Natural killer cell (primary cell): ENCODE measurements around the gene MYH10. TPM values are rescaled to one million over a fixed set of nuclear protein-coding genes. Genes with fewer than 3 reads are reported as not detected.

Source experiments
- ATAC-seq, 3 donors: fragments of 150-1000 bp in 2 of 3; fragments of 200-7000 bp in 1 of 3; cut with Tn5 transposase; 1 replicate in 1 of 3; 2 replicates in 2 of 3; pipeline ENCODE4 v1.10.0; 2021; ENCODE audit warnings: mild to moderate bottlenecking in 2 of 3, moderate library complexity in 2 of 3
- DNase-seq, 2 donors: peaks; one replicate each; pipeline versions ENCODE4 v3.0.0 to v3.0.0-alpha.2; 2013 to 2021; ENCODE audit warnings: mixed read lengths in 1 of 2
- H3K27ac ChIP-seq: one replicate; pipeline ENCODE4 v1.5.1; 2013; ENCODE audit warnings: mild to moderate bottlenecking, low read length
- H3K27me3 ChIP-seq: one replicate; pipeline ENCODE4 v1.6.1; 2013; ENCODE audit warnings: low read length; ENCODE audit not compliant: control insufficient read depth, insufficient read depth
- H3K36me3 ChIP-seq: one replicate; pipeline ENCODE4 v1.6.1; 2013; ENCODE audit warnings: low read length; ENCODE audit not compliant: control insufficient read depth, insufficient read depth
- H3K4me1 ChIP-seq: one replicate; pipeline ENCODE4 v1.6.1; 2013; ENCODE audit warnings: low read length; ENCODE audit not compliant: control insufficient read depth, insufficient read depth
- H3K4me3 ChIP-seq: one replicate; pipeline ENCODE4 v1.5.1; 2013; ENCODE audit warnings: low read length
- H3K9me3 ChIP-seq: one replicate; pipeline ENCODE4 v1.6.1; 2013; ENCODE audit warnings: low read length; ENCODE audit not compliant: control insufficient read depth, insufficient read depth
- H3K27ac Mint-ChIP-seq, 2 donors: one replicate each; pipeline ENCODE4 v1.8.0; 2022; ENCODE audit warnings: mild to moderate bottlenecking in 2 of 2, mixed read lengths in 2 of 2, moderate library complexity in 1 of 2
- H3K27me3 Mint-ChIP-seq, 2 donors: one replicate each; pipeline ENCODE4 v1.8.0; 2022; ENCODE audit warnings: low read depth in 2 of 2, mixed read lengths in 2 of 2
- H3K36me3 Mint-ChIP-seq: one replicate; pipeline ENCODE4 v1.8.0; 2022; ENCODE audit warnings: mixed read lengths
- H3K4me1 Mint-ChIP-seq, 2 donors: one replicate each; pipeline ENCODE4 v1.8.0; 2022; ENCODE audit warnings: mixed read lengths in 2 of 2
- H3K4me3 Mint-ChIP-seq: one replicate; pipeline ENCODE4 v1.8.0; 2022; ENCODE audit warnings: mild to moderate bottlenecking, moderate library complexity, mixed read lengths
- H3K9me3 Mint-ChIP-seq, 2 donors: one replicate each; pipeline ENCODE4 v1.8.0; 2022; ENCODE audit warnings: mixed read lengths in 2 of 2
- CTCF ChIP-seq: fragments of 200-600 bp; IDR thresholded peaks from one replicate; pipeline ENCODE4 v1.8.0; 2022; ENCODE audit warnings: antibody characterized with exemption
- WGBS: methylation state at CpG from one replicate; pipeline ENCODE4 v1.1.7; 2013; ENCODE audit warnings: missing lambda C conversion rate; ENCODE audit not compliant: insufficient coverage; 5-methylcytosine and 5-hydroxymethylcytosine counted together
- intact Hi-C: fragments of 100-400 bp; cut with micrococcal nuclease; formaldehyde crosslinking; loops from one replicate; pipeline ENCODE4 v1.14.2; 2022
- total RNA-seq, 4 donors: library from RNA; stranded (reverse); fragments of 120-200 nt in 1 of 4; gene quantifications; one replicate each; pipeline versions ENCODE4 v1.2.3 to v1.2.4, GENCODE V29; 2013 to 2022

Gene MYH10
- total RNA-seq, 3 donors from 2014 or later (not counting 1 experiment from before 2014, with no cell fraction given): 0.28 to 1.5 (median 1.0) TPM

DNA sequence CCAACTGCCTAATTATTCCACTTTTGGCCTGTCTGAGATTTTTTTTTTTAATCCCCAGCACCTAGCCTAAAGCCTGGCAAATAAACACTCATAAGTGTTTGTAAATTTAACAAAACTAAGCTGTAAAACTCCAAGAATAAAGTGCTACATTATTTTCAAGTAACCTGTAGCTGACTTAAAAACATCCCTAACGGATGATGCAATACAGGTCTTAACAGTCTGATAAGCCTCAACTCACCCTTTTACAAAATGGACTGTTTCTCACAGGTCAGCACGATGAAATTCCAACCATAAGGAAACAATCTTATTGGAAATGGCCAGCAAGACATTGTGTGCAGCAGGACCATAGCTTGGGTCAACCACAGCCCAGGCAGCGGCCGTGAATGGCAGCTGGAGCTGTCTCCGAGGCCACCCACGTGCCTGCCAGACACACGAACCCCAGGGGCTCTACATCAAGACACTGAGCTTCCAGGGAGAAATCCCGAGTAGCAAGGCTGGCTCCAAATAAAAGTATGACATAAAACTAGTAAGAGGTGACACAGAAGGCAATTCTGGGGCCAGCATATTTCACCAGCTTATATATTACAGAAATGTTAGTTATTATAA lies 135.9 kb downstream of the MYH10 start:
- peaks cover 0 to 4% of the 10 kb centered on the region in 2 donors for H3K4me1 Mint-ChIP-seq
- H3K4me1 ChIP-seq: no peaks in the 10 kb centered on the region
- H3K27ac ChIP-seq: no peak overlapping the region
- H3K27ac Mint-ChIP-seq: no peak overlapping the region
- no peaks in the 10 kb centered on the region for H3K9me3 ChIP-seq
- no peak overlapping the region for H3K4me3 Mint-ChIP-seq
- no peaks in the 10 kb centered on the region for H3K36me3 ChIP-seq
- H3K36me3 Mint-ChIP-seq: no peaks in the 10 kb centered on the region
- no peak for TF ChIP-seq CTCF
- DNase-seq (no peak), ATAC-seq (no peak)
- H3K27me3 Mint-ChIP-seq: no peaks in the 10 kb centered on the region
- no peaks in the 10 kb centered on the region for H3K9me3 Mint-ChIP-seq
- intact Hi-C loops: no loop called here
- WGBS: 92% methylated on average over 8 of the region's 8 CpGs
- no peaks in the 10 kb centered on the region for H3K27me3 ChIP-seq
- no peak overlapping the region for H3K4me3 ChIP-seq

DNA sequence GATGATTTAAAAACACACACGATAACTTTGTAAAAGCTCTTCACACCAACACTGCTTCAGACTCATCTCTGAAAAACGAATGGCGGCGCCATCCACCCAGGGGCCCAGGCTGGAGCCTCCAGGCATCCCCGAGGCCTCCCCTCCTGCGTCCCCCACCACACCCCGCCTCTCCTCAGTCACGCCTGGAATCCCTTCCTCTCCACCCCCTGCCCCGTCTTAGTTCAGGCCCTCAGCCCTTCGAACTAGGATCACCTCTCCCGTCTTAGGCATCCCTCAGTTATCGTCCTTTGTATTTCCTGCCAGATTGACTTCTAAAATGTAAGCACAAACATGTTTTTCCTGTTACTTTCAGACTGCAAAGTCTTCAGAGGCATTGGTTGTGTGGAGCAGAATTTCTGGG lies 136.5 kb downstream of the MYH10 start:
- Histone ChIP-seq H3K27ac (no peak overlapping the region), H3K4me1 (no peaks in the 10 kb centered on the region), H3K36me3 (no peaks in the 10 kb centered on the region), H3K27me3 (no peaks in the 10 kb centered on the region), H3K4me3 (no peak overlapping the region), H3K9me3 (no peaks in the 10 kb centered on the region)
- ATAC-seq (no peak), DNase-seq (no peak)
- H3K36me3 Mint-ChIP-seq: no peaks in the 10 kb centered on the region
- H3K27me3 Mint-ChIP-seq: no peaks in the 10 kb centered on the region
- 85% methylated on average over 12 of the region's 12 CpGs for WGBS
- peaks cover 0 to 4% of the 10 kb centered on the region in 2 donors for H3K4me1 Mint-ChIP-seq
- no peak for TF ChIP-seq CTCF
- no peak overlapping the region for H3K4me3 Mint-ChIP-seq
- no peaks in the 10 kb centered on the region for H3K9me3 Mint-ChIP-seq
- intact Hi-C loops: no loop called here
- no peak overlapping the region for H3K27ac Mint-ChIP-seq

DNA sequence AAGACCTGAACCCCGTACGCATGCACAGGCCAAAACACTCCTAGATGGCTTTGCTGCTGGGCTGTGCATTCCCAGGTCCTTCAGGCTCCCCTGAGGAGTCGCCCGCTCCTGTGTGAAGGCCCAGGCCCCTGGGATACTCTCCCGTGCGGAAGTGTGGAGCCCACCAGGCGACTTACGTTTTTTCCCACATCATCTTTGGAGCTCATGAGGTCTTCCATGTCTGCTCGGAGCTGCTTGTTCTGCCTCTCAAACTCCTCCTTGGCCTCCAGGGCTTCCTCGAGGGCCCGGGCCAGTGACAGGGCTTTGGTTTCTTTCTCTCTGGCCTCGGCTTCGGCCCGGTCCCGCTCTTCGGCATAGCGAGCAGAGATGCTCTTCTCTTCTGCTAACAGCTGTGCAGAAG lies 138.4 kb downstream of the MYH10 start:
- Histone ChIP-seq H3K9me3 (no peaks in the 10 kb centered on the region), H3K4me3 (no peak overlapping the region), H3K27ac (no peak overlapping the region), H3K4me1 (no peaks in the 10 kb centered on the region), H3K27me3 (no peaks in the 10 kb centered on the region), H3K36me3 (no peaks in the 10 kb centered on the region)
- peaks cover 4 to 5% of the 10 kb centered on the region in 2 donors for H3K4me1 Mint-ChIP-seq
- intact Hi-C loops: no loop called here
- DNase-seq: no peak
- no peaks in the 10 kb centered on the region for H3K9me3 Mint-ChIP-seq
- no peak overlapping the region for H3K27ac Mint-ChIP-seq
- no peak overlapping the region for H3K4me3 Mint-ChIP-seq
- H3K27me3 Mint-ChIP-seq: no peaks in the 10 kb centered on the region
- no peak for ATAC-seq
- no peak for TF ChIP-seq CTCF
- no peaks in the 10 kb centered on the region for H3K36me3 Mint-ChIP-seq
- WGBS: 96% methylated on average over 17 of the region's 17 CpGs
